ENCODE measurements around the gene FOXRED2.

The FOXRED2 gene

DNA sequence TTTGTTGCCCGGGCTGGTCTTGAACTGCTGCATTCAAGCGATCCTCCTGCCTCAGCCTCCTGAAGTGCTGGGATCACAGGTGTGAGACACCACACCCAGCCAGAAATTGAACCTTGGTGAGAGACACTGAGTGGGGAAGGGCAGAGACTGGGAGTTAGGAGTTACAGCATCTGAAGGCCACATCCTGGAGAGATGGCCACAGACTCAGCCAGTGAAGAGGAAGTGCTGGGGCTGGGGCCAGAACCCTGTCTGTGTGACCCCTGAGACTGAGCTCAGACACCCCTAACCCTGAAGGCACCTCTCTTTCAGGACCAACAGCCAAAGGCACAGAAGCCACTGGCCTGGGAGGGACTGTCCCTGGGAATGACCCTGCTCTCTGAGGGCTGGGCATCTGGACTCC, 59.2 kb downstream of the FOXRED2 start:
- TF ChIP-seq, protein P1, sequence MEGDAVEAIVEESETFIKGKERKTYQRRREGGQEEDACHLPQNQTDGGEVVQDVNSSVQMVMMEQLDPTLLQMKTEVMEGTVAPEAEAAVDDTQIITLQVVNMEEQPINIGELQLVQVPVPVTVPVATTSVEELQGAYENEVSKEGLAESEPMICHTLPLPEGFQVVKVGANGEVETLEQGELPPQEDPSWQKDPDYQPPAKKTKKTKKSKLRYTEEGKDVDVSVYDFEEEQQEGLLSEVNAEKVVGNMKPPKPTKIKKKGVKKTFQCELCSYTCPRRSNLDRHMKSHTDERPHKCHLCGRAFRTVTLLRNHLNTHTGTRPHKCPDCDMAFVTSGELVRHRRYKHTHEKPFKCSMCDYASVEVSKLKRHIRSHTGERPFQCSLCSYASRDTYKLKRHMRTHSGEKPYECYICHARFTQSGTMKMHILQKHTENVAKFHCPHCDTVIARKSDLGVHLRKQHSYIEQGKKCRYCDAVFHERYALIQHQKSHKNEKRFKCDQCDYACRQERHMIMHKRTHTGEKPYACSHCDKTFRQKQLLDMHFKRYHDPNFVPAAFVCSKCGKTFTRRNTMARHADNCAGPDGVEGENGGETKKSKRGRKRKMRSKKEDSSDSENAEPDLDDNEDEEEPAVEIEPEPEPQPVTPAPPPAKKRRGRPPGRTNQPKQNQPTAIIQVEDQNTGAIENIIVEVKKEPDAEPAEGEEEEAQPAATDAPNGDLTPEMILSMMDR (IDR thresholded peaks at IDR 0.05; ENCODE audit: insufficient read depth, missing control alignments) = no peak
- DNase-seq (ENCODE audit: insufficient read length, low spot score) (no peak), FAIRE-seq (no peak)

DNA sequence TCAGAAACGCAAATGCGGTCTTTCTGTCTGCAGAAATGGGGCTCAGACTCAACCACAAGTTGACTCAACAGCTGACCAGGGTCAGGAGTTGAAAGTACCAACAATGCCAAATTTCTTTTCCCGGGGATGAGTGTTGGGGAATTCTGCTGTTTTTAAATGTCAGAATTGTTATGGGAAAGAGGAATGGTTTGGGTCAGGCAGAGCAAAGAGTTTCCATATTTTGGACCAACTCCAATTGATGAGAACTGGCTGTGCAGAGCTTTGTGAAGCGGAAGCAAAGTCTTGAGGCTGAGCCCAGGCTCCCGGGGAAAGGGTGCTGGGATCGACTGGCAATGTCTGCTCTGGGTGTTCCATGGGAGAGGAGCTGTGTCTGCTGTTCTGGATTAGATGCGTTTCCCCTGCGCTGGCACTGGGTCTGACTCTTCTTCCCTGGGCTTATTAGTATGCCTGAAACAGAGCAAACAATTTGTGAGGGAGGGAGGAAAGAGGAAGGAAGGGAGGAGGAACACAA, 61.6 kb downstream of the FOXRED2 start:
- DNase-seq (ENCODE audit: insufficient read length, low spot score) (no peak), FAIRE-seq (no peak)
- TF ChIP-seq, protein P1 (IDR thresholded peaks at IDR 0.05; ENCODE audit: insufficient read depth, missing control alignments) = no peak

DNA sequence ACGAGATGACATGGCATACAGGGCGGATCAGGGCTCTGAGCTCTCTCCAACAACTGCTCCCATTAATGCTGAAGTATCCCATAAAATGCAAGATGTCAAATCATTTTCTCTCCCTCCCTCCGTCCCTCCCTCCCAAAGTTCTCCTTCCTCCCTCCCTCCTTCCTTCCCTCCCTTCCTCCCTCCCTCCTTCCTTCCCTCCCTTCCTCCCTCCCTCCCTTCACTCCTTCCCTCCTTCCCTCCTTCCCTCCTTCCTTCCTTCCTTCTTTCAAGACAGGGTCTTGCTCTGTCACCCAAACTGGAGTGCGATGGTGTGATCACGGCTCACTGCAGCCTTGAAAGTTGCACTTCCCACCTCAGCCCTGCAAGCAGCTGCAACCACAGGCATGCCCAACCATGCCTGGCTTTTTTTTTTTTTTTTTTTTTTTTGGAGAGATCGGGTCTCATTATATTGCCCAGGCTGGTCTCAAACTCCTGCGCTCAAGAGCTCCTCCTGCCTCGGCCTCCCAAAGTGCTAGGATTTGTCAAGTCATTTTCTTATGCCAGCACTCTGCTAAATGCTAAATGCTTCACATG, 63.6 kb downstream of the FOXRED2 start:
- FAIRE-seq = no peak
- DNase-seq (ENCODE audit: insufficient read length, low spot score) = no peak

DNA sequence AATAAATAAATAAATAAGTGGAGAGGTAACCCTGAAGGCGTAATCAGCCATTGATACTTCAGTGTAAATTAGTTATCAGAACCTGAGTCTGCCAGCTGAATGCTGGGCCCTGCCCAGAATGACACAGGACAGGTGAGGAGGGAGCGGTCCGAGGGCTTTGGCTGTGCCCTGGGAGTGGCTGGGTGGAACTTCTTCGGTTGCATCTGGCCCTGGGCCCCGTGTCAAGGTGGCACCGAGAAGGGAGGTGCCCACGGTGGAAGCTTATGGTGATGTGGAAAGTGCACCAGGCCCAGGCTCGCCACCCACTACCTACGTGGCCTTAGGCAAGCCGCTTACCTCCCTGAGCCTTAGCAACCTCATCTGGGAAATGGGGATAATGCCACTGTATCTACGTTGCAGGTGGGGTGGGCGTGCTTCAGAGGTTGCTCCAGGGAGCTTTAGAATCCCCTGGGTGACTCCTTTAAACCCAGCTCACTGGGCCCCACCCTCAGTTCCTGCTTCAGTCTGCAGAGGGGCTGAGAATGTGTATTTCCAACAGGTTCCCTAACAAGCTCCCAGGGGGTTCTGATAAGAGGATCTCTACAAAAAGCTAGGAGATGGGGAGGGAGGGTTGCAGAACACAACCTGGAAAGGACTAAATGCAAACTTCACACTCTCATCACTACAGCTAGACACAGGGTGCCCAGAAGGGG, 64.2 kb downstream of the FOXRED2 start:
- FAIRE-seq (no peak), DNase-seq (ENCODE audit: insufficient read length, low spot score) (no peak)
- TF ChIP-seq, protein P1 (IDR thresholded peaks at IDR 0.05; ENCODE audit: insufficient read depth, missing control alignments) = no peak

More for the DNA sequence above, 63.6 kb downstream of the FOXRED2 start:
- TF ChIP-seq, protein P1 (IDR thresholded peaks at IDR 0.05; ENCODE audit: insufficient read depth, missing control alignments) = no peak

DNA sequence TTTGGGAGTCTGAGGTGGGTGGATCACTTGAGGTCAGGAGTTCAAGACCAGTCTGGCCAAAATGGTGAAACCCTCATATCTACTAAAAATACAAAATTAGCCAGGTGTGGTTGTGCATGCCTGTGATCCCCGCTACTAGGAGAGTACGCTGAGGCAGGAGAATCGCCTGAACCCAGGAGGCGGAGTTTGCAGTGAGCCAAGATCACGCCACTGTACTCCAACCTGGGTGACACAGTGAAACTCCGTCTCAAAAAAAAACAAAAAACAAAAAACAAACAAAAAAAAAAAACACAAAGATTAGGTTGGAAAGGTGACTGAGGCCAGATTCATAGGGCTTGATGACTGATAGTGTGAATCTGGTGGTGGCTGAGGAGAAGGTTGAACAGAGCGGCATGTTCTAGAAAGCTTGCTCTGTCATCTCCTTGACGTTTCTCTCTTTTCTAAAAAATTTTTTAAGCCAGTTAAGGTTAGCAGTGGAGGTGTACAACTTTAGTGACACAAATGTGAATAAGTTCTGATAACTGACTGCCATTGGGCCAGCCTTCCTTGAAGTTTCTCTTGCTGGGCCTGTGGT, 66.3 kb downstream of the FOXRED2 start:
- TF ChIP-seq, protein P1 (IDR thresholded peaks at IDR 0.05; ENCODE audit: insufficient read depth, missing control alignments) = no peak
- DNase-seq (ENCODE audit: insufficient read length, low spot score) (no peak), FAIRE-seq (no peak)

DNA sequence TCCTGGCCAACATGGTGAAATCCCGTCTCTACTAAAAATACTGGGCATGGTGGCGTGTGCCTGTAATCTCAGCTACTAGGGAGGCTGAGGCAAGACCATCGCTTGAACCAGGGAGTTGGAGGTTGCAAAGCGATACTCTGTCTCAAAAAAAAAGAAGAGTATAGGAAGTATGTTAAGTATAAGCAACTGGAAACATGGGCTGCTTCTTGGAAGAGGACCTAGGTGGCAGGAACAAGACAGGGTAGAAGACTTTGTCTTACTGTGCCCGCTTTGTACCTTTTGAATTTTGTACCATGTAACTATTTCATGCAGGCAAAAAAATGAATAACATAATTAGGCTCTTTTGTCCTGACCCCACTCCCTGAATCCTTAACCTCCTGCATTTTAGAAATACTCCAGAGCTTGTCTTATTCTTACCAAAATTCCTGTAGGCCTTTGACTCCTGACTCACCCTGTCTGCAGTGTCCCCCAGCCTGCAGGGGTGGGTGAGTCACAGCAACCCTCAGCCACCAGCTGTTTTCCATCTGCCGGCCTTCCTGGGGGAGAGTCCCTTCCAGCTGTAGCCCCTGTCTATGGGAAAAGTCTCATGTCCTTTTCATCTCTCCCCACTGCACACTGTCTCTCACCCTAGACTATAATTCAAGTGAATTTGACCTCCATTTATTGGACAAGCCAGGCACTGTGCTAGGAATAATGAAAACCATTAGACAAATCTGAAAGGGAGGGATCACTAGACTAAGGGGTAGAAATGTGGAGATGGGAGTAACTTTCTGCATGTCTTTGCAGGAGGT, 67.2 kb downstream of the FOXRED2 start:
- TF ChIP-seq, protein P1 (IDR thresholded peaks at IDR 0.05; ENCODE audit: insufficient read depth, missing control alignments) = no peak
- DNase-seq (ENCODE audit: insufficient read length, low spot score) (no peak), FAIRE-seq (no peak)

All from D721Med (cell line).